GM23338 (cell line): ENCODE measurements around the gene NID1.

Source experiments
- EZH2 ChIP-seq: fragments of 200-600 bp; sonication (generic); IDR thresholded peaks from one replicate; pipeline ENCODE4 v1.8.0; 2017; ENCODE audit warnings: antibody characterized with exemption, mild to moderate bottlenecking, low read depth; ENCODE audit not compliant: unreplicated experiment
- JUNB ChIP-seq: IDR thresholded peaks from one replicate; pipeline ENCODE4 v1.6.1; 2016; ENCODE audit warnings: antibody characterized with exemption; ENCODE audit not compliant: unreplicated experiment
- TF ChIP-seq, protein P1 (sequence below), 2 experiments: fragments of 200-600 bp in 1 of 2; sonication (generic) in 1 of 2; conservative IDR thresholded peaks; 2 replicates each; pipeline versions ENCODE4 v1.5.1 to v1.6.1; 2016 to 2017; ENCODE audit warnings: antibody characterized with exemption in 2 of 2, low read depth in 2 of 2, mild to moderate bottlenecking in 2 of 2, moderate library complexity in 1 of 2

DNA sequence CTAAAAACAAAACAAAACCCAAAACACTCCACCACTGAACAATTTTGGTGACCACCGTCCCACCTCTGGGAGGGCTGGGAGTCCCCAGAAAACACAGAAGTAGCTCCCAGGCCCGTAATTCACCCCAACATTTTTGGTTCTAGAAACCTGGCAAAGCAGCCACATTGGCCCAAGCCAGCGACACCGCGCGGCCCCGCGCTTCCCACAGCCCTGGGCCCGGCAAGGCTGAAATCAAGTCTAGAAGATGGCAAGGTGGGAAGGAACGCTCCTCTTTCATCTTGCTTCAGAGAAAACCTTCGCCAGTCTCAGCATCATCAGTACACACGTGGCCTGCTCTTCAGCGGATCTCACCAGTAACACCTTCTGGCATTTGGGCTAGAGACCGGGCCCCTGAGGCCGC lies 35.9 kb upstream of the NID1 start:
- TF ChIP-seq JUNB (no peak), EZH2 (no peak)
- TF ChIP-seq, protein P1, sequence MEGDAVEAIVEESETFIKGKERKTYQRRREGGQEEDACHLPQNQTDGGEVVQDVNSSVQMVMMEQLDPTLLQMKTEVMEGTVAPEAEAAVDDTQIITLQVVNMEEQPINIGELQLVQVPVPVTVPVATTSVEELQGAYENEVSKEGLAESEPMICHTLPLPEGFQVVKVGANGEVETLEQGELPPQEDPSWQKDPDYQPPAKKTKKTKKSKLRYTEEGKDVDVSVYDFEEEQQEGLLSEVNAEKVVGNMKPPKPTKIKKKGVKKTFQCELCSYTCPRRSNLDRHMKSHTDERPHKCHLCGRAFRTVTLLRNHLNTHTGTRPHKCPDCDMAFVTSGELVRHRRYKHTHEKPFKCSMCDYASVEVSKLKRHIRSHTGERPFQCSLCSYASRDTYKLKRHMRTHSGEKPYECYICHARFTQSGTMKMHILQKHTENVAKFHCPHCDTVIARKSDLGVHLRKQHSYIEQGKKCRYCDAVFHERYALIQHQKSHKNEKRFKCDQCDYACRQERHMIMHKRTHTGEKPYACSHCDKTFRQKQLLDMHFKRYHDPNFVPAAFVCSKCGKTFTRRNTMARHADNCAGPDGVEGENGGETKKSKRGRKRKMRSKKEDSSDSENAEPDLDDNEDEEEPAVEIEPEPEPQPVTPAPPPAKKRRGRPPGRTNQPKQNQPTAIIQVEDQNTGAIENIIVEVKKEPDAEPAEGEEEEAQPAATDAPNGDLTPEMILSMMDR (conservative IDR thresholded peaks at IDR 0.05; ENCODE audit: low read depth in 2 of 2): no peak
